IMR-90 (cell line): ENCODE results near the gene NFE2. TPM values are rescaled to one million over a fixed set of nuclear protein-coding genes. Genes with fewer than 3 reads are reported as not detected.

Source experiments
- ATAC-seq: fragments of 200-7000 bp; cut with Tn5 transposase; 2 replicates; pipeline ENCODE4 v1.9.1; 2020; ENCODE audit warnings: low read depth, mild to moderate bottlenecking, moderate library complexity
- BruUV-seq: library from RNA; stranded (reverse); fragments of 400-500 nt; replicated peaks from 2 replicates; lab custom pipeline; 2021; lab: Mats Ljungman, UMichigan
- CTCF ChIA-PET: fragments of 300-600 bp; formaldehyde crosslinking; extraction: SDS; loops from one replicate; lab custom pipeline; 2021; ENCODE audit warnings: antibody characterized with exemption; lab: Yijun Ruan, JAX
- POLR2A ChIA-PET: fragments of 300-600 bp; sonication (Branson Sonifier 250); formaldehyde crosslinking; loops from one replicate; lab custom pipeline; 2022; ENCODE audit warnings: antibody characterized with exemption; ENCODE audit not compliant: unreplicated experiment; lab: Charles Lee
- DNase-seq: peaks from one replicate; pipeline ENCODE4 v3.0.0; 2013
- H2AFZ ChIP-seq: replicated peaks from 2 replicates; pipeline ENCODE3; 2013; ENCODE audit warnings: low read length, mild to moderate bottlenecking; ENCODE audit not compliant: poor library complexity
- H2AK5ac ChIP-seq: 2 replicates; pipeline ENCODE4 v1.6.1; 2013; ENCODE audit warnings: low read depth, low read length, inconsistent platforms
- H2AK9ac ChIP-seq: replicated peaks from 2 replicates; pipeline ENCODE3; 2013; ENCODE audit warnings: mild to moderate bottlenecking, low read depth, low read length, moderate library complexity; ENCODE audit not compliant: poor library complexity
- H2BK120ac ChIP-seq: 2 replicates; pipeline ENCODE4 v1.6.1; 2013; ENCODE audit warnings: low read depth, low read length, inconsistent platforms
- H2BK15ac ChIP-seq: 3 replicates; pipeline ENCODE4 v1.6.1; 2013; ENCODE audit warnings: low read depth, low read length, inconsistent platforms
- H2BK20ac ChIP-seq: 2 replicates; pipeline ENCODE4 v1.6.1; 2013; ENCODE audit warnings: low read depth, mild to moderate bottlenecking, inconsistent platforms, low read length, moderate library complexity
- H2BK5ac ChIP-seq: 2 replicates; pipeline ENCODE4 v1.6.1; 2013; ENCODE audit warnings: mild to moderate bottlenecking, low read depth, low read length, inconsistent platforms; ENCODE audit not compliant: poor library complexity, severe bottlenecking
- H3K14ac ChIP-seq: replicated peaks from 2 replicates; pipeline ENCODE4 v1.6.1; 2013; ENCODE audit warnings: low read depth, low read length, inconsistent platforms
- H3K18ac ChIP-seq: 2 replicates; pipeline ENCODE4 v1.6.1; 2013; ENCODE audit warnings: low read depth, low read length, control low read depth
- H3K23ac ChIP-seq: 2 replicates; pipeline ENCODE4 v1.6.1; 2013; ENCODE audit warnings: low read depth, low read length, inconsistent platforms
- H3K27ac ChIP-seq: 2 replicates; pipeline ENCODE4 v1.5.1; 2013; ENCODE audit warnings: mild to moderate bottlenecking, control low read depth, low read length; ENCODE audit not compliant: insufficient read depth
- H3K27me3 ChIP-seq: 2 replicates; pipeline ENCODE4 v1.6.1; 2013; ENCODE audit warnings: low read length; ENCODE audit not compliant: control insufficient read depth, insufficient read depth
- H3K36me3 ChIP-seq: 2 replicates; pipeline ENCODE4 v1.6.1; 2013; ENCODE audit warnings: low read length, mixed read lengths; ENCODE audit not compliant: control insufficient read depth, insufficient read depth
- H3K4ac ChIP-seq: 2 replicates; pipeline ENCODE4 v1.6.1; 2013; ENCODE audit warnings: low read depth, low read length, inconsistent platforms
- H3K4me1 ChIP-seq: 2 replicates; pipeline ENCODE4 v1.6.1; 2013; ENCODE audit warnings: low read length, mixed read lengths; ENCODE audit not compliant: control insufficient read depth, insufficient read depth
- H3K4me2 ChIP-seq: 2 replicates; pipeline ENCODE4 v1.6.1; 2013; ENCODE audit warnings: low read depth, mild to moderate bottlenecking, control low read depth, low read length, moderate library complexity
- H3K4me3 ChIP-seq: 2 replicates; pipeline ENCODE4 v1.5.1; 2013; ENCODE audit warnings: low read depth, mild to moderate bottlenecking, control low read depth, low read length, moderate library complexity; ENCODE audit not compliant: insufficient read depth
- H3K56ac ChIP-seq: 2 replicates; pipeline ENCODE4 v1.6.1; 2013; ENCODE audit warnings: low read length, inconsistent platforms; ENCODE audit not compliant: insufficient read depth; ENCODE audit errors: extremely low read depth
- H3K79me1 ChIP-seq, 2 experiments: 2 replicates each; pipeline ENCODE4 v1.6.1; 2013; ENCODE audit warnings: low read length in 2 of 2, inconsistent platforms in 1 of 2, low read depth in 1 of 2
- H3K9ac ChIP-seq: 2 replicates; pipeline ENCODE4 v1.6.1; 2013; ENCODE audit warnings: low read depth, low read length, control low read depth
- H3K9me1 ChIP-seq: 2 replicates; pipeline ENCODE4 v1.6.1; 2013; ENCODE audit warnings: low read length, inconsistent platforms; ENCODE audit not compliant: insufficient read depth
- H3K9me3 ChIP-seq: 2 replicates; pipeline ENCODE4 v1.6.1; 2013; ENCODE audit warnings: low read length; ENCODE audit not compliant: control insufficient read depth, insufficient read depth
- H4K20me1 ChIP-seq: 2 replicates; pipeline ENCODE4 v1.6.1; 2013; ENCODE audit warnings: low read length, inconsistent platforms; ENCODE audit not compliant: insufficient read depth
- H4K5ac ChIP-seq: 2 replicates; pipeline ENCODE4 v1.6.1; 2013; ENCODE audit warnings: mild to moderate bottlenecking, low read depth, low read length, control low read depth
- H4K8ac ChIP-seq, 2 experiments: 2 replicates each; pipeline ENCODE4 v1.6.1; 2013; ENCODE audit warnings: low read depth in 2 of 2, low read length in 2 of 2, control low read depth in 1 of 2, inconsistent platforms in 1 of 2
- H4K91ac ChIP-seq: 2 replicates; pipeline ENCODE4 v1.6.1; 2013; ENCODE audit warnings: low read depth, low read length, inconsistent platforms; ENCODE audit not compliant: insufficient read depth
- CEBPB ChIP-seq: IDR thresholded peaks from 2 replicates; pipeline ENCODE4 v1.6.1; 2012; ENCODE audit warnings: low read depth, low read length, improper control_type of control experiment
- CHD1 ChIP-seq: IDR thresholded peaks from 2 replicates; pipeline ENCODE4 v1.6.1; 2012; ENCODE audit warnings: low read depth, low read length, improper control_type of control experiment
- FOS ChIP-seq: fragments of 150-350 bp; IDR thresholded peaks from 2 replicates; pipeline ENCODE4 v1.6.1; 2016; ENCODE audit warnings: low read depth, low read length
- MAZ ChIP-seq: IDR thresholded peaks from 2 replicates; pipeline ENCODE4 v1.6.1; 2012; ENCODE audit warnings: low read depth, mild to moderate bottlenecking, low read length, improper control_type of control experiment, moderate library complexity, borderline replicate concordance
- POLR2A ChIP-seq: IDR thresholded peaks from 2 replicates; pipeline ENCODE4 v1.6.1; 2012; ENCODE audit warnings: mild to moderate bottlenecking, low read depth, low read length
- RAD21 ChIP-seq: IDR thresholded peaks from 2 replicates; pipeline ENCODE4 v1.6.1; 2012; ENCODE audit warnings: low read length, improper control_type of control experiment
- RFX5 ChIP-seq: IDR thresholded peaks from 2 replicates; pipeline ENCODE4 v1.8.0; 2012; ENCODE audit warnings: low read depth, mild to moderate bottlenecking, low read length, moderate library complexity
- SMC3 ChIP-seq: fragments of 150-350 bp; IDR thresholded peaks from 2 replicates; pipeline ENCODE4 v1.6.1; 2016; ENCODE audit warnings: low read depth, mild to moderate bottlenecking, antibody characterized with exemption, low read length, moderate library complexity
- WGBS, 2 experiments: methylation state at CpG; one replicate each; pipeline versions ENCODE4 v1.1.5 to v1.1.7; 2013; ENCODE audit warnings: missing lambda C conversion rate in 2 of 2; ENCODE audit not compliant: insufficient read length in 1 of 2; ENCODE audit errors: extremely low coverage in 2 of 2; 5-methylcytosine and 5-hydroxymethylcytosine counted together
- dilution Hi-C: fragments of 300-500 bp; cut with HindIII; formaldehyde crosslinking; loops from one replicate; pipeline ENCODE4 v1.14.3; 2018; ENCODE audit warnings: low sequenced_read_pairs; ENCODE audit not compliant: unreplicated experiment
- in situ Hi-C: fragments of 300-500 bp; cut with MboI; formaldehyde crosslinking; loops from 3 replicates; pipeline ENCODE4 v1.14.3; 2019; ENCODE audit warnings: low sequenced_read_pairs, inconsistent platforms, mixed read lengths
- intact Hi-C: fragments of 100-400 bp; cut with micrococcal nuclease; formaldehyde crosslinking; loops from 2 replicates; pipeline ENCODE4 v1.10.0; 2022
- polyA plus RNA-seq, 3 experiments: library from polyadenylated mRNA; depleted of rRNA; stranded (reverse); fragments of >200 nt; gene quantifications; 2 replicates each; pipeline ENCODE4 v1.2.3, GENCODE V29; 2012; ENCODE audit warnings: low replicate concordance in 1 of 3
- total RNA-seq: library from RNA; depleted of rRNA; stranded (reverse); fragments of >200 nt; gene quantifications from 2 replicates; pipeline ENCODE4 v1.2.3, GENCODE V29; 2012
- TF ChIP-seq, protein P1 (sequence below): fragments of 150-350 bp; IDR thresholded peaks from 2 replicates; pipeline ENCODE4 v1.6.1; 2016; ENCODE audit warnings: low read depth, mild to moderate bottlenecking, low read length, moderate library complexity, borderline replicate concordance

NFE2 gene
- total and polyA plus RNA-seq, 2 of the 4 experiments (the other 2 are of a cell fraction) = 0.18 to 0.32 TPM

DNA sequence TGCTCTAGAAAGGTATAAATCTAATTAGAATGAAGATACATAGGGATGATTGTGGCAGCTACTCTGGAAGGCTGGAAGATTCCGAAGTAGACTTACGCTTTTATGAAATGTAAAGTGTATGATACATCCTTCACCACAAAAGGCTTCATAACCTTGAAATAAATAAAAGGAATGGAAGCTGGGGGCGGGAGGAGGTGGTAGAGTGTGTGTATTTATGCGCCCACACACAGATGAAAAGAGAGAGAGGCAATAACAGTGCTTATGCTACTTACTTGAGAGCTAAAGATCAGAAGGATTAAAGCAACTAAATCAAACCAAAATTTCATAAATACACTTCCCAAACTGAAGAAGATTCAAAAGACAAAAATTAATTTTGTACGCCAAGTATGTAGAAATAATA is 51.3 kb downstream of the NFE2 start:
- H3K4me2 ChIP-seq = no peak overlapping the region
- H2BK120ac ChIP-seq = no peak overlapping the region
- TF ChIP-seq RAD21 = no peak
- TF ChIP-seq MAZ = no peak
- TF ChIP-seq, protein P1, sequence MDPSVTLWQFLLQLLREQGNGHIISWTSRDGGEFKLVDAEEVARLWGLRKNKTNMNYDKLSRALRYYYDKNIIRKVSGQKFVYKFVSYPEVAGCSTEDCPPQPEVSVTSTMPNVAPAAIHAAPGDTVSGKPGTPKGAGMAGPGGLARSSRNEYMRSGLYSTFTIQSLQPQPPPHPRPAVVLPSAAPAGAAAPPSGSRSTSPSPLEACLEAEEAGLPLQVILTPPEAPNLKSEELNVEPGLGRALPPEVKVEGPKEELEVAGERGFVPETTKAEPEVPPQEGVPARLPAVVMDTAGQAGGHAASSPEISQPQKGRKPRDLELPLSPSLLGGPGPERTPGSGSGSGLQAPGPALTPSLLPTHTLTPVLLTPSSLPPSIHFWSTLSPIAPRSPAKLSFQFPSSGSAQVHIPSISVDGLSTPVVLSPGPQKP = no peak
- no peak for TF ChIP-seq CHD1
- TF ChIP-seq FOS = no peak
- no peak for TF ChIP-seq SMC3
- TF ChIP-seq POLR2A = no peak
- TF ChIP-seq CEBPB = no peak
- no peak for TF ChIP-seq RFX5
- DNase-seq (peak; percentile 7), ATAC-seq (no peak)
- H3K9me3 ChIP-seq = no peaks in the 10 kb centered on the region
- no peaks in the 10 kb centered on the region for H3K9me1 ChIP-seq
- H3K79me1 ChIP-seq = peaks cover 28 to 38% of the 10 kb centered on the region in 2 experiments
- in situ Hi-C loops = no loop called here
- no peak overlapping the region for H4K8ac ChIP-seq
- H3K14ac ChIP-seq = no peak overlapping the region
- no peak overlapping the region for H3K9ac ChIP-seq
- no peak overlapping the region for H3K4ac ChIP-seq
- H3K56ac ChIP-seq = no peak overlapping the region
- H3K23ac ChIP-seq = no peak overlapping the region
- H4K5ac ChIP-seq = no peak overlapping the region
- no peaks in the 10 kb centered on the region for H3K4me1 ChIP-seq
- intact Hi-C loops = no loop called here
- no peak overlapping the region for H2BK5ac ChIP-seq
- no peak overlapping the region for H4K91ac ChIP-seq
- peaks cover 15% of the 10 kb centered on the region for H3K36me3 ChIP-seq
- no peak overlapping the region for H3K18ac ChIP-seq
- no peaks in the 10 kb centered on the region for H3K27me3 ChIP-seq
- dilution Hi-C loops = no loop called here
- no peak overlapping the region for H2AFZ ChIP-seq
- H4K20me1 ChIP-seq = no peaks in the 10 kb centered on the region
- BruUV-seq = no TSS peak
- no peak overlapping the region for H2BK20ac ChIP-seq
- no peak overlapping the region for H3K4me3 ChIP-seq
- H2AK5ac ChIP-seq = no peak overlapping the region
- no peak overlapping the region for H2AK9ac ChIP-seq
- ChIA-PET CTCF (no interaction called here), POLR2A (no interaction called here)
- H3K27ac ChIP-seq = no peak overlapping the region
- no peak overlapping the region for H2BK15ac ChIP-seq
- WGBS, 2 experiments = no CpG with 5 or more reads among the region's 5 CpGs
